Stimulated activated naive CD4-positive, alpha-beta T cell (primary cell): Measurements from ENCODE around the gene OR2L8.

Experiments used
- DNase-seq, 6 experiments: peaks; one replicate each; lab custom pipeline; 2025; lab: John Stamatoyannopoulos, UW

OR2L8 gene

GRCh38 chr1:247992986-247993385 lies 44.3 kb downstream of the OR2L8 start:
- DNase-seq, result no peak

- no peak for DNase-seq
Measured at GRCh38 chr1:247998811-247999210, 50.2 kb downstream of the OR2L8 start.
